Upper lobe of left lung (tissue), 6 donors: ENCODE data around the gene KIAA2012. TPM values are rescaled to one million over a fixed set of nuclear protein-coding genes. Genes with fewer than 3 reads are reported as not detected.

ENCODE experiments used
- ATAC-seq, 2 donors: fragments of 200-7000 bp; cut with Tn5 transposase; one replicate each; pipeline ENCODE4 v1.9.1; 2022; ENCODE audit warnings: mild to moderate bottlenecking in 2 of 2, moderate library complexity in 2 of 2; ENCODE audit not compliant: low FRiP score in 2 of 2
- DNase-seq, 2 donors: peaks; one replicate each; pipeline ENCODE4 v3.0.0-alpha.2; 2019 to 2020
- H3K27ac ChIP-seq, 4 donors: fragments of 200-600 bp; sonication (generic); one replicate each; pipeline ENCODE4 v1.5.1; 2016 to 2019
- H3K27me3 ChIP-seq, 4 donors: fragments of 200-600 bp; sonication (generic); one replicate each; pipeline ENCODE4 v1.5.1; 2017 to 2019
- H3K36me3 ChIP-seq, 4 donors: fragments of 200-600 bp; sonication (generic); one replicate each; pipeline ENCODE4 v1.5.1; 2016 to 2019
- H3K4me1 ChIP-seq, 4 donors: fragments of 200-600 bp; sonication (generic); one replicate each; pipeline ENCODE4 v1.5.1; 2018 to 2019
- H3K4me3 ChIP-seq, 4 donors: fragments of 200-600 bp; sonication (generic); one replicate each; pipeline ENCODE4 v1.5.1; 2017 to 2019; ENCODE audit warnings: mild to moderate bottlenecking in 2 of 4, moderate library complexity in 1 of 4
- H3K9me3 ChIP-seq, 4 donors: fragments of 200-600 bp; sonication (generic); one replicate each; pipeline ENCODE4 v1.5.1; 2018 to 2019
- EP300 ChIP-seq, 4 donors: sonication (generic); formaldehyde crosslinking; IDR thresholded peaks; one replicate each; pipeline ENCODE4 v1.5.1; 2017; ENCODE audit warnings: antibody characterized with exemption in 4 of 4, control low read depth in 2 of 4
- POLR2A ChIP-seq, 4 donors: fragments of 450-650 bp; IDR thresholded peaks; one replicate each; pipeline ENCODE4 v1.5.1; 2016 to 2017; ENCODE audit warnings: antibody characterized with exemption in 4 of 4, mild to moderate bottlenecking in 2 of 4
- POLR2AphosphoS5 ChIP-seq, 2 donors: sonication (generic); formaldehyde crosslinking; IDR thresholded peaks; one replicate each; pipeline ENCODE4 v1.5.1; 2017; ENCODE audit warnings: antibody characterized with exemption in 2 of 2
- WGBS, 2 donors: methylation state at CpG; one replicate each; pipeline ENCODE4 v1.1.5; 2017 to 2018; 5-methylcytosine and 5-hydroxymethylcytosine counted together
- total RNA-seq, 6 donors: library from RNA; depleted of rRNA in 4 of 6; stranded (reverse); fragments of >200 nt in 4 of 6; gene quantifications; one replicate each; pipeline versions ENCODE4 v1.1.0 to v1.2.1, GENCODE V29; 2016 to 2021
- TF ChIP-seq, protein P1 (sequence below), 6 experiments: fragments of 450-650 bp in 4 of 6; fragments of 200-600 bp in 2 of 6; sonication (generic) in 2 of 6; IDR thresholded peaks; one replicate each; pipeline ENCODE4 v1.5.1; 2016 to 2019; ENCODE audit warnings: antibody characterized with exemption in 6 of 6
- donor health status: DM: no; HTN: no; CAD: no; lungs with moderate emphysema.
- donor health status: DM: no; HTN: yes; CAD: no; lungs with severe emphysema.

KIAA2012 gene
- total RNA-seq, 6 donors from 2014 or later = 0.74 to 13.3 (median 2.2) TPM; not detected in 1

DNA sequence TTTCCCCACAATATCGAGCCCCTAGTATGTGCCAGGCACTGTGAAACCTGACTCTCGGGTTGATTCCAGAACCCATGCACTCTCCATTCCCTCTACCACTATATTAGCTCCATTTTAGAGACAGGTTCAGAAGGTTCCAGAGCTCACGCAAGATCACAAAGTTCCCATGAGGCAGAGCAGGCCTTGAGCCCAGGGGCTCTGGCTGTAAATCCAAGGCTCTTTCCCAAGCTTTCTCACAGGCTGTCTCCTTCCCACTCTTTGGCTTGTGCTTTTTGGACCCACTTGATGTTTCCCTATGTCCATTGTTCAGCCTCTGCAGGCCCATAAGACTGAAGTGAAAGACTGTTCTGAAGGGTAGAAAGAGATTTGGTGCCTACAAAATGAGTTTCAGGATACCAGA, 15.7 kb downstream of the KIAA2012 start:
- 90 to 93% methylated on average over 3 of the region's 3 CpGs for WGBS, 2 donors
- Histone ChIP-seq H3K27ac (no peak overlapping the region), H3K27me3 (no peaks in the 10 kb centered on the region), H3K4me3 (no peak overlapping the region), H3K36me3 (no peaks in the 10 kb centered on the region), H3K4me1 (peaks cover 0 to 5% (median 2%) of the 10 kb centered on the region in 4 donors), H3K9me3 (no peaks in the 10 kb centered on the region)
- TF ChIP-seq EP300 (IDR thresholded peaks at IDR 0.05) (no peak), POLR2A (IDR thresholded peaks at IDR 0.05) (no peak), POLR2AphosphoS5 (IDR thresholded peaks at IDR 0.05) (no peak)
- TF ChIP-seq, protein P1, sequence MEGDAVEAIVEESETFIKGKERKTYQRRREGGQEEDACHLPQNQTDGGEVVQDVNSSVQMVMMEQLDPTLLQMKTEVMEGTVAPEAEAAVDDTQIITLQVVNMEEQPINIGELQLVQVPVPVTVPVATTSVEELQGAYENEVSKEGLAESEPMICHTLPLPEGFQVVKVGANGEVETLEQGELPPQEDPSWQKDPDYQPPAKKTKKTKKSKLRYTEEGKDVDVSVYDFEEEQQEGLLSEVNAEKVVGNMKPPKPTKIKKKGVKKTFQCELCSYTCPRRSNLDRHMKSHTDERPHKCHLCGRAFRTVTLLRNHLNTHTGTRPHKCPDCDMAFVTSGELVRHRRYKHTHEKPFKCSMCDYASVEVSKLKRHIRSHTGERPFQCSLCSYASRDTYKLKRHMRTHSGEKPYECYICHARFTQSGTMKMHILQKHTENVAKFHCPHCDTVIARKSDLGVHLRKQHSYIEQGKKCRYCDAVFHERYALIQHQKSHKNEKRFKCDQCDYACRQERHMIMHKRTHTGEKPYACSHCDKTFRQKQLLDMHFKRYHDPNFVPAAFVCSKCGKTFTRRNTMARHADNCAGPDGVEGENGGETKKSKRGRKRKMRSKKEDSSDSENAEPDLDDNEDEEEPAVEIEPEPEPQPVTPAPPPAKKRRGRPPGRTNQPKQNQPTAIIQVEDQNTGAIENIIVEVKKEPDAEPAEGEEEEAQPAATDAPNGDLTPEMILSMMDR (IDR thresholded peaks at IDR 0.05) = no peak
- DNase-seq (no peak), ATAC-seq (no peak)

DNA sequence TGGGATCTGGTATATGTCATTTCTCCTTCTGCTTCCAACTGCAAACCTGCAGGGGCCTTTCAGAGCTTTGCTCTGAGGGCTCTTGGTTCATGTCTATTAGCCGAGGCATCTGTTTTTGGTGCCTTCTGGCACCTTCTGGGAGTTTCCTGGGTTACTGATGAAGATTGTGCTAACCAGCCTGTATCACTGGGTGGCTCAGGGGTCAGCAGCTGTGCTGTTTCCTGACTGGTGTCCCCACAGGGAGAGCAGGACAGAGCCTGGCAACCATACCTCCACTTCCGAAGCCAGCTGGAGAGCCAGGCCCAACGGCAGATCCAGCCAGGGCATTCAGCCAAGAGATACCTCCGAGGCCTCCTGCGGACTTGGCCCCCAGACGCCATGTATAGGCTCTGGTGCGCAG, 17.5 kb downstream of the KIAA2012 start:
- Histone ChIP-seq H3K9me3 (no peaks in the 10 kb centered on the region), H3K4me3 (no peak overlapping the region), H3K27me3 (no peaks in the 10 kb centered on the region), H3K4me1 (no peaks in the 10 kb centered on the region), H3K36me3 (no peaks in the 10 kb centered on the region), H3K27ac (no peak overlapping the region)
- DNase-seq (peak in 1 of 2 donors; percentile 6), ATAC-seq (no peak)
- WGBS, 2 donors = 93 to 94% methylated on average over 2 to 7 of the region's 7 CpGs
- TF ChIP-seq POLR2A (IDR thresholded peaks at IDR 0.05) = no peak
- no peak for TF ChIP-seq POLR2AphosphoS5 (IDR thresholded peaks at IDR 0.05)
- TF ChIP-seq EP300 (IDR thresholded peaks at IDR 0.05) = no peak
- TF ChIP-seq, protein P1 (IDR thresholded peaks at IDR 0.05) = no peak

DNA sequence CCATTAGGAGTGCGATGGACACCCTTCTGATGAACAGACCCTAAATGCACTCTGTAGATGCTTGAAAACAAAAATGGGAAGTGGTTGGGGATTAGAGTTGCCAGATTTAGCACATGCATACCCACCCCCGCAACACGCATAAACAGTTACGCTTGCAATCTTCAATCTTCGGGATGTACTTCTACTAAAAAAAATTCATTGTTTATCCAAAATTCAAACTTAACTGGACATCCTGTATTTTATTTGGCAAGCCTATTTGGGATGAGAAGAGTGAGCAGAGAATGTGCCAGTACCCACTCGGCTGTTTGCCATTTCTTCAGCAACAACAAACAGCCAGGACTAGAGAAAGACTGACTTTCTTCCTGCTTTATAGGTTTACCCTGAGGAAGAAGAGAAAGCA, 18.4 kb downstream of the KIAA2012 start:
- ATAC-seq = peak in 1 of 2 donors; percentile 37
- no peaks in the 10 kb centered on the region for H3K9me3 ChIP-seq
- no peak overlapping the region for H3K27ac ChIP-seq

DNA sequence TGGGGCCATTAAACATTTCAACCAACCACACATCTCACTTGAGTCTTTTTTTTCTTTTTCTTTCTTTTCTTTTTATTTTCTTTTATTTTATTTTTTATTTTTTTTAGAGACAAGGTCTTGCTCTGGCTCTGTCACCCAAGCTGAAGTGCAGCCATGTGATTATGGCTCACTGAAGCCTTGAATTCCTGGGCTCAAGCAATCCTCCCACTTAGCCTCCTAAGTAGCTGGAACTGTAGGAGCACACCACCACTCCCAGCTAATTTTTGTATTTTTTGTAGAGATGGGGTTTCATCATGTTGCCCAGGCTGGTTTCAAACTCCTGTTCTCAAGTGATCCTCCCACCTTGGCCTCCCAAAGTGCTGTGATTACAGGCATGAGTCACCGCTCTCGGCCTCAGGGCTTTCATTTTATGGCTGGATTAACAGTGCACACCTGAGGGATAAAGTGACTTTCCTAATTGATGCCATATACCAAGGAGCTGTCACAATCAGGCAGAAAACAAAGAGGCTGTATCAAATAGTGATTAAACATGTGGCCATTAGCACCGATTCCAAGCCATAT, 21.5 kb downstream of the KIAA2012 start:
- Histone ChIP-seq H3K36me3 (no peaks in the 10 kb centered on the region), H3K27ac (no peak overlapping the region), H3K4me3 (no peak overlapping the region), H3K9me3 (no peaks in the 10 kb centered on the region), H3K27me3 (no peaks in the 10 kb centered on the region), H3K4me1 (no peaks in the 10 kb centered on the region)
- TF ChIP-seq, protein P1 (IDR thresholded peaks at IDR 0.05) = no peak
- no peak for TF ChIP-seq EP300 (IDR thresholded peaks at IDR 0.05)
- TF ChIP-seq POLR2AphosphoS5 (IDR thresholded peaks at IDR 0.05) = no peak
- TF ChIP-seq POLR2A (IDR thresholded peaks at IDR 0.05) = no peak
- DNase-seq = no peak
- WGBS, 2 donors = 92 to 95% methylated on average over 3 of the region's 3 CpGs
- ATAC-seq = no peak

More for the DNA sequence above, 18.4 kb downstream of the KIAA2012 start:
- 42 to 46% methylated on average over 6 of the region's 6 CpGs for WGBS, 2 donors
- Histone ChIP-seq H3K36me3 (no peaks in the 10 kb centered on the region), H3K4me1 (no peaks in the 10 kb centered on the region), H3K27me3 (no peaks in the 10 kb centered on the region), H3K4me3 (no peak overlapping the region)
- TF ChIP-seq EP300 (IDR thresholded peaks at IDR 0.05) = no peak
- TF ChIP-seq, protein P1 (IDR thresholded peaks at IDR 0.05) = no peak
- TF ChIP-seq POLR2AphosphoS5 (IDR thresholded peaks at IDR 0.05) = no peak
- no peak for TF ChIP-seq POLR2A (IDR thresholded peaks at IDR 0.05)
- DNase-seq = no peak

DNA sequence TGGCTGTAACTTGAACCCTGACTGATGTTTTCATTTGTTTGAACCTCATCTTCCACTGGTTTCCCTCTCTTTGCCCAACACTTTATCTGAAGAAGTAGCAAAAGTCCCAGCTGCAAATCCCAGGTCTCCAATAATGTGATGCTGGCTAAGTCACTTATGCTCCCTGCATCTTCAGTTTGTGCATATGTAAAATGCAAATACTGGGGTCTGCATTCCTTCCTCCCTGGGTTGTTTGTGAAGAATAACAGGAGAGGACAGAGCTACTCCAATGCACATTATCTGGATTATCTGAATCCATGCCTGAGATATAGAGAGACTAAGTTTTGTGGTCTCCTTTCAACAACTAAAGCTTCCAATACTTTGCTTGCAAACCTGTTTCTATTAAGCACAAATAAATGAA, 22.2 kb downstream of the KIAA2012 start:
- no peaks in the 10 kb centered on the region for H3K4me1 ChIP-seq
- no peak for ATAC-seq

More for the DNA sequence above, 22.2 kb downstream of the KIAA2012 start:
- Histone ChIP-seq H3K4me3 (no peak overlapping the region), H3K9me3 (no peaks in the 10 kb centered on the region), H3K27ac (no peak overlapping the region), H3K36me3 (no peaks in the 10 kb centered on the region), H3K27me3 (no peaks in the 10 kb centered on the region)
- TF ChIP-seq POLR2AphosphoS5 (IDR thresholded peaks at IDR 0.05) = no peak
- no peak for TF ChIP-seq POLR2A (IDR thresholded peaks at IDR 0.05)
- TF ChIP-seq, protein P1 (IDR thresholded peaks at IDR 0.05) = no peak
- TF ChIP-seq EP300 (IDR thresholded peaks at IDR 0.05) = no peak
- DNase-seq = no peak
